ENCODE measurements around the gene MALAT1. TPM values are rescaled to one million over a fixed set of nuclear protein-coding genes. Genes with fewer than 3 reads are reported as not detected.

The MALAT1 gene
- polyA plus RNA-seq, 4 donors, result 557 to 843 (median 666) TPM

GRCh38 chr11:65554057-65554818 is 55.4 kb downstream of the MALAT1 start:
- no peak for DNase-seq (ENCODE audit: low read depth in 4 of 4, low spot score in 3 of 4)

GRCh38 chr11:65554842-65555430 is 56.1 kb downstream of the MALAT1 start:
- no peak for DNase-seq (ENCODE audit: low read depth in 4 of 4, low spot score in 3 of 4)

- no peak for DNase-seq (ENCODE audit: low read depth in 4 of 4, low spot score in 3 of 4)
These were observed 56.9 kb downstream of the MALAT1 start for GRCh38 chr11:65555693-65556231.

Other genes starting within 250 kb of the MALAT1 start
- gene POLA2, start 237.1 kb upstream of the MALAT1 start, polyA plus RNA-seq (ENCODE audit: insufficient read length in 4 of 4), result 10 to 100 TPM; 24.3 to 30.0 (median 28.3) TPM
- gene CDC42EP2, start 184.2 kb upstream of the MALAT1 start, polyA plus RNA-seq (ENCODE audit: insufficient read length in 4 of 4), result 10 to 100 TPM in 2 of 4 donors, 1 to 10 TPM in 2; 7.0 to 24.1 (median 11.4) TPM
- 100 to 1,000 TPM in 1 of 4 donors, 10 to 100 TPM in 3; 80.6 to 102 (median 88.0) TPM for gene DPF2, start 165.2 kb upstream of the MALAT1 start, polyA plus RNA-seq (ENCODE audit: insufficient read length in 4 of 4)
- gene TIGD3, start 144.3 kb upstream of the MALAT1 start, polyA plus RNA-seq (ENCODE audit: insufficient read length in 4 of 4), result under 1 TPM; 0.41 to 0.69 (median 0.55) TPM
- 1 to 10 TPM; 4.2 to 9.2 (median 6.1) TPM for gene SLC25A45, start 116.4 kb upstream of the MALAT1 start, polyA plus RNA-seq (ENCODE audit: insufficient read length in 4 of 4)
- 10 to 100 TPM; 11.2 to 24.4 (median 17.0) TPM for gene FRMD8, start 112.4 kb upstream of the MALAT1 start, polyA plus RNA-seq (ENCODE audit: insufficient read length in 4 of 4)
- 100 to 1,000 TPM; 132 to 289 (median 201) TPM for gene NEAT1, start 76.2 kb upstream of the MALAT1 start, polyA plus RNA-seq (ENCODE audit: insufficient read length in 4 of 4)
- gene SCYL1, start 26.0 kb downstream of the MALAT1 start, polyA plus RNA-seq (ENCODE audit: insufficient read length in 4 of 4), result 10 to 100 TPM; 58.6 to 83.9 (median 59.5) TPM
- gene LTBP3, start 59.3 kb downstream of the MALAT1 start, polyA plus RNA-seq (ENCODE audit: insufficient read length in 4 of 4), result 100 to 1,000 TPM; 115 to 360 (median 154) TPM
- 10 to 100 TPM; 43.7 to 60.9 (median 56.4) TPM for gene ZNRD2, start 71.4 kb downstream of the MALAT1 start, polyA plus RNA-seq (ENCODE audit: insufficient read length in 4 of 4)
- gene FAM89B, start 73.5 kb downstream of the MALAT1 start, polyA plus RNA-seq (ENCODE audit: insufficient read length in 4 of 4), result 10 to 100 TPM; 19.7 to 41.1 (median 28.6) TPM
- gene EHBP1L1, start 77.0 kb downstream of the MALAT1 start, polyA plus RNA-seq (ENCODE audit: insufficient read length in 4 of 4), result 10 to 100 TPM in 3 of 4 donors, 1 to 10 TPM in 1; 10.0 to 29.2 (median 20.2) TPM
- gene KCNK7, start 96.8 kb downstream of the MALAT1 start, polyA plus RNA-seq (ENCODE audit: insufficient read length in 4 of 4), result under 1 TPM; 0.24 to 0.95 (median 0.46) TPM
- 10 to 100 TPM; 24.9 to 47.5 (median 34.7) TPM for gene MAP3K11, start 115.2 kb downstream of the MALAT1 start, polyA plus RNA-seq (ENCODE audit: insufficient read length in 4 of 4)
- gene PCNX3, start 116.7 kb downstream of the MALAT1 start, polyA plus RNA-seq (ENCODE audit: insufficient read length in 4 of 4), result 10 to 100 TPM; 20.3 to 37.9 (median 28.1) TPM
- 10 to 100 TPM; 20.5 to 46.5 (median 34.1) TPM for gene SIPA1, start 139.1 kb downstream of the MALAT1 start, polyA plus RNA-seq (ENCODE audit: insufficient read length in 4 of 4)
- gene RELA, start 163.9 kb downstream of the MALAT1 start, polyA plus RNA-seq (ENCODE audit: insufficient read length in 4 of 4), result 10 to 100 TPM; 50.0 to 62.9 (median 58.8) TPM
- gene KAT5, start 213.2 kb downstream of the MALAT1 start, polyA plus RNA-seq (ENCODE audit: insufficient read length in 4 of 4), result 10 to 100 TPM; 47.9 to 80.4 (median 65.7) TPM
- gene RNASEH2C, start 221.8 kb downstream of the MALAT1 start, polyA plus RNA-seq (ENCODE audit: insufficient read length in 4 of 4), result 10 to 100 TPM; 32.0 to 59.4 (median 36.5) TPM

Data from left renal pelvis (tissue), 4 donors.